Keratinocyte (primary cell): Measurements from ENCODE around the gene SNTG2. TPM values are rescaled to one million over a fixed set of nuclear protein-coding genes. Genes with fewer than 3 reads are reported as not detected.

Experiments used
- DNase-seq: peaks from one replicate; pipeline ENCODE4 v3.0.0-alpha.2; 2011; ENCODE audit warnings: low read depth, missing footprints, low spot score
- FAIRE-seq: peaks from 2 replicates; lab custom pipeline; 2011; peaks lifted over from hg19 to GRCh38; lab: Jason Lieb, UNC
- H2AFZ ChIP-seq: 2 replicates; pipeline ENCODE4 v1.6.0; 2012; ENCODE audit warnings: low read length, control low read depth, inconsistent platforms; ENCODE audit not compliant: control insufficient read depth
- H3K27ac ChIP-seq: 2 replicates; pipeline ENCODE4 v1.5.1; 2011; ENCODE audit warnings: low read length; ENCODE audit not compliant: control insufficient read depth, insufficient read depth
- H3K27me3 ChIP-seq: 3 replicates; pipeline ENCODE4 v1.6.0; 2011; ENCODE audit warnings: low read length; ENCODE audit not compliant: control insufficient read depth, insufficient read depth; ENCODE audit errors: extremely low read depth
- H3K36me3 ChIP-seq, 2 experiments: 2 replicates in 1 of 2; 3 replicates in 1 of 2; pipeline ENCODE4 v1.5.1; 2011; ENCODE audit warnings: low read length in 2 of 2, mild to moderate bottlenecking in 1 of 2; ENCODE audit not compliant: control insufficient read depth in 2 of 2, insufficient read depth in 2 of 2; ENCODE audit errors: extremely low read depth in 1 of 2
- H3K4me1 ChIP-seq: 3 replicates; pipeline ENCODE4 v1.5.1; 2011; ENCODE audit warnings: low read length; ENCODE audit not compliant: control insufficient read depth, insufficient read depth; ENCODE audit errors: extremely low read depth
- H3K4me2 ChIP-seq: 3 replicates; pipeline ENCODE4 v1.6.0; 2011; ENCODE audit warnings: low read depth, low read length; ENCODE audit not compliant: control insufficient read depth, insufficient read depth; ENCODE audit errors: extremely low read depth
- H3K4me3 ChIP-seq, 3 experiments: fragments of 200-600 bp in 1 of 3; sonication (generic) in 1 of 3; 2 replicates in 2 of 3; 3 replicates in 1 of 3; pipeline ENCODE4 v1.5.1; 2011 to 2016; ENCODE audit warnings: low read length in 3 of 3, mild to moderate bottlenecking in 3 of 3, control low read depth in 2 of 3, inconsistent platforms in 1 of 3, low read depth in 1 of 3, mixed read lengths in 1 of 3, mixed run types in 1 of 3, moderate library complexity in 1 of 3; ENCODE audit not compliant: control insufficient read depth in 2 of 3, insufficient read depth in 2 of 3; ENCODE audit errors: extremely low read depth in 1 of 3
- H3K79me2 ChIP-seq: 2 replicates; pipeline ENCODE4 v1.6.0; 2012; ENCODE audit warnings: low read length; ENCODE audit not compliant: control insufficient read depth, insufficient read depth
- H3K9ac ChIP-seq: 3 replicates; pipeline ENCODE4 v1.6.0; 2011; ENCODE audit warnings: low read length; ENCODE audit not compliant: control insufficient read depth, insufficient read depth; ENCODE audit errors: extremely low read depth
- H3K9me1 ChIP-seq: 3 replicates; pipeline ENCODE4 v1.6.0; 2011; ENCODE audit warnings: low read length; ENCODE audit not compliant: control insufficient read depth, insufficient read depth; ENCODE audit errors: extremely low read depth
- H3K9me3 ChIP-seq: 2 replicates; pipeline ENCODE4 v1.5.1; 2012; ENCODE audit warnings: low read depth, low read length; ENCODE audit not compliant: control insufficient read depth
- H4K20me1 ChIP-seq: 3 replicates; pipeline ENCODE4 v1.6.0; 2011; ENCODE audit warnings: low read length; ENCODE audit not compliant: control insufficient read depth, insufficient read depth; ENCODE audit errors: extremely low read depth
- CTCF ChIP-seq, 3 experiments: IDR thresholded peaks in 1 of 3; conservative IDR thresholded peaks in 1 of 3; optimal IDR thresholded peaks in 1 of 3; 2 replicates in 2 of 3; 3 replicates in 1 of 3; pipeline versions ENCODE3 to v1.5.1; 2011; ENCODE audit warnings: low read length in 3 of 3, mild to moderate bottlenecking in 3 of 3, moderate library complexity in 2 of 3, control low read depth in 1 of 3, inconsistent platforms in 1 of 3; ENCODE audit not compliant: insufficient read depth in 2 of 3; ENCODE audit errors: extremely low read depth in 1 of 3
- EZH2 ChIP-seq: IDR thresholded peaks from one replicate; pipeline ENCODE4 v1.6.1; 2012; ENCODE audit warnings: inconsistent platforms, mild to moderate bottlenecking, low read length, moderate library complexity
- dilution Hi-C: fragments of 300-500 bp; cut with MboI; formaldehyde crosslinking; loops from one replicate; pipeline ENCODE4 v1.7.0; 2020; ENCODE audit warnings: low sequenced_read_pairs; ENCODE audit not compliant: extremely low pct_ligation_motif_present
- polyA plus RNA-seq, 5 experiments: library from polyadenylated mRNA; depleted of rRNA in 3 of 5; stranded (reverse) in 3 of 5; stranded (forward) in 1 of 5; unstranded in 1 of 5; fragments of >200 nt; gene quantifications; 1 replicate in 1 of 5; 2 replicates in 3 of 5; 3 replicates in 1 of 5; pipeline versions ENCODE4 v1.2.1 to v1.2.3, GENCODE V29; 2011 to 2012; ENCODE audit warnings: missing spikeins in 2 of 5, low read depth in 1 of 5, low replicate concordance in 1 of 5

SNTG2 gene
- polyA plus RNA-seq, 1 donor (not counting 4 experiments of a cell fraction or from before 2014, with no cell fraction given): not detected

- Histone ChIP-seq H3K4me3 (no peak overlapping the region), H4K20me1 (no peaks in the 10 kb centered on the region), H3K27me3 (no peaks in the 10 kb centered on the region), H2AFZ (no peak overlapping the region), H3K79me2 (no peaks in the 10 kb centered on the region), H3K27ac (no peak overlapping the region), H3K36me3 (no peaks in the 10 kb centered on the region), H3K9me3 (no peaks in the 10 kb centered on the region), H3K4me2 (no peak overlapping the region), H3K9me1 (no peaks in the 10 kb centered on the region), H3K9ac (no peak overlapping the region), H3K4me1 (no peaks in the 10 kb centered on the region)
- DNase-seq (no peak), FAIRE-seq (no peak)
- dilution Hi-C loops: no loop called here
- TF ChIP-seq EZH2: no peak
- TF ChIP-seq CTCF (optimal IDR thresholded peaks at IDR 0.05 in 1 of 3, IDR thresholded peaks at IDR 0.05 in 1 of 3, conservative IDR thresholded peaks at IDR 0.05 in 1 of 3; ENCODE audit: extremely low read depth in 1 of 3, insufficient read depth in 2 of 3, low read length in 3 of 3): no peak
Observed at GRCh38 chr2:1374287-1374686, 423.6 kb downstream of the SNTG2 start.

GRCh38 chr2:1375794-1376193 lies 425.1 kb downstream of the SNTG2 start:
- TF ChIP-seq EZH2 (no peak), CTCF (optimal IDR thresholded peaks at IDR 0.05 in 1 of 3, IDR thresholded peaks at IDR 0.05 in 1 of 3, conservative IDR thresholded peaks at IDR 0.05 in 1 of 3; ENCODE audit: extremely low read depth in 1 of 3, insufficient read depth in 2 of 3, low read length in 3 of 3) (no peak)
- Histone ChIP-seq H2AFZ (no peak overlapping the region), H3K9me3 (no peaks in the 10 kb centered on the region), H3K27ac (no peak overlapping the region), H3K79me2 (no peaks in the 10 kb centered on the region), H3K9me1 (no peaks in the 10 kb centered on the region), H3K4me1 (no peaks in the 10 kb centered on the region), H3K27me3 (no peaks in the 10 kb centered on the region), H3K9ac (no peak overlapping the region), H3K4me2 (no peak overlapping the region), H4K20me1 (no peaks in the 10 kb centered on the region), H3K4me3 (no peak overlapping the region), H3K36me3 (no peaks in the 10 kb centered on the region)
- FAIRE-seq (no peak), DNase-seq (no peak)
- dilution Hi-C loops: no loop called here
